ENCODE results near the gene TNRC18. TPM values are rescaled to one million over a fixed set of nuclear protein-coding genes. Genes with fewer than 3 reads are reported as not detected.
A peak's percentile ranks its signal among the peaks of the same experiment; 100 is the strongest.

The TNRC18 gene
- total and polyA plus RNA-seq, 9 of the 15 experiments (the other 6 are each of a cell fraction or from before 2014, with no cell fraction given) = 0.03 to 43.2 (median 18.0) TPM

DNA sequence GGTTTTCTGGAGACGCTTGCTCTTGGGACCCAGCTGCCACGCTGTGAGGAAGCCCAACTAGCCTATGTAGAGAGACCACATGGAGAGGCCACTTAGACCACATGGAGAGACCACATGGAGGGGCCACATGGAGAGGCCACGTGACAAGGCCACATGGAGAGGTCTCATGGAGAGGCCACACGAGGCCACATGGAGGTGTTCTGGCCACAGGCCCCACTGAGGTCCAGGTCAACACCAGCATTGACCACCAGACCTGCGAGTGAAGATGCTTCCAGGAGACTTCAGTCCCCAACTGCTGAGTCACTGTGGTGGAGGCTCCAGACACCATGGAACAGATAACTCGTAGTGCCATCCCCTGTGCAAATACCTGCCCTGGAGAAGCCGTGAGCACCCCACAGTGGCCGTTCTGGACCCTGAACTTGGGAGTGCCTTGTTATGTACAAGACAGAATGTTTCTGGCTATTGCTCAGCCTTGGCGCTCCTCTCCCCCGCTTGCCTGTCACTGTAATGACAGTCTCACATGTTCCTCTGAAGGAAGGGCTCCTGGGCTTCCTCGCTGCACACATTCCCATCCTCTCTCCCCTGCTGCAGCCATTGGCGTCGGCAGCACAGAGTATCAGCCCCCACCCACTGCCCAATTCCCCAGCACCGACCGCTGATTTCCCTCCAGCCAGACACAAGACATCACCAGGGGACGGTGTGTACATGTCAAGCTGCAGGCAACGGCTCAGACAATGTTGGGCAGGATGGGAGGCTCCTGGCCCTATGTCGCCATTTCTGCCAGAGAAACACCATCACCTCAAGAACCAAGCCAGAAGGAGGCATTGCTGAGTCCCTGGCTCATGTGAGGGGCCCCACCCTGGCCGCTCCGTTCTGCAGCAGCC, 49.0 kb upstream of the TNRC18 start (continued):
- TF ChIP-seq, protein P1, sequence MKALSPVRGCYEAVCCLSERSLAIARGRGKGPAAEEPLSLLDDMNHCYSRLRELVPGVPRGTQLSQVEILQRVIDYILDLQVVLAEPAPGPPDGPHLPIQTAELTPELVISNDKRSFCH (CRISPR knock-in tag; IDR thresholded peaks at IDR 0.05) = no peak
- TF ChIP-seq, protein P1 (tag; IDR thresholded peaks at IDR 0.05) = peak; percentile 45; the same call in 1 of the 2 replicates
- TF ChIP-seq, protein P2, sequence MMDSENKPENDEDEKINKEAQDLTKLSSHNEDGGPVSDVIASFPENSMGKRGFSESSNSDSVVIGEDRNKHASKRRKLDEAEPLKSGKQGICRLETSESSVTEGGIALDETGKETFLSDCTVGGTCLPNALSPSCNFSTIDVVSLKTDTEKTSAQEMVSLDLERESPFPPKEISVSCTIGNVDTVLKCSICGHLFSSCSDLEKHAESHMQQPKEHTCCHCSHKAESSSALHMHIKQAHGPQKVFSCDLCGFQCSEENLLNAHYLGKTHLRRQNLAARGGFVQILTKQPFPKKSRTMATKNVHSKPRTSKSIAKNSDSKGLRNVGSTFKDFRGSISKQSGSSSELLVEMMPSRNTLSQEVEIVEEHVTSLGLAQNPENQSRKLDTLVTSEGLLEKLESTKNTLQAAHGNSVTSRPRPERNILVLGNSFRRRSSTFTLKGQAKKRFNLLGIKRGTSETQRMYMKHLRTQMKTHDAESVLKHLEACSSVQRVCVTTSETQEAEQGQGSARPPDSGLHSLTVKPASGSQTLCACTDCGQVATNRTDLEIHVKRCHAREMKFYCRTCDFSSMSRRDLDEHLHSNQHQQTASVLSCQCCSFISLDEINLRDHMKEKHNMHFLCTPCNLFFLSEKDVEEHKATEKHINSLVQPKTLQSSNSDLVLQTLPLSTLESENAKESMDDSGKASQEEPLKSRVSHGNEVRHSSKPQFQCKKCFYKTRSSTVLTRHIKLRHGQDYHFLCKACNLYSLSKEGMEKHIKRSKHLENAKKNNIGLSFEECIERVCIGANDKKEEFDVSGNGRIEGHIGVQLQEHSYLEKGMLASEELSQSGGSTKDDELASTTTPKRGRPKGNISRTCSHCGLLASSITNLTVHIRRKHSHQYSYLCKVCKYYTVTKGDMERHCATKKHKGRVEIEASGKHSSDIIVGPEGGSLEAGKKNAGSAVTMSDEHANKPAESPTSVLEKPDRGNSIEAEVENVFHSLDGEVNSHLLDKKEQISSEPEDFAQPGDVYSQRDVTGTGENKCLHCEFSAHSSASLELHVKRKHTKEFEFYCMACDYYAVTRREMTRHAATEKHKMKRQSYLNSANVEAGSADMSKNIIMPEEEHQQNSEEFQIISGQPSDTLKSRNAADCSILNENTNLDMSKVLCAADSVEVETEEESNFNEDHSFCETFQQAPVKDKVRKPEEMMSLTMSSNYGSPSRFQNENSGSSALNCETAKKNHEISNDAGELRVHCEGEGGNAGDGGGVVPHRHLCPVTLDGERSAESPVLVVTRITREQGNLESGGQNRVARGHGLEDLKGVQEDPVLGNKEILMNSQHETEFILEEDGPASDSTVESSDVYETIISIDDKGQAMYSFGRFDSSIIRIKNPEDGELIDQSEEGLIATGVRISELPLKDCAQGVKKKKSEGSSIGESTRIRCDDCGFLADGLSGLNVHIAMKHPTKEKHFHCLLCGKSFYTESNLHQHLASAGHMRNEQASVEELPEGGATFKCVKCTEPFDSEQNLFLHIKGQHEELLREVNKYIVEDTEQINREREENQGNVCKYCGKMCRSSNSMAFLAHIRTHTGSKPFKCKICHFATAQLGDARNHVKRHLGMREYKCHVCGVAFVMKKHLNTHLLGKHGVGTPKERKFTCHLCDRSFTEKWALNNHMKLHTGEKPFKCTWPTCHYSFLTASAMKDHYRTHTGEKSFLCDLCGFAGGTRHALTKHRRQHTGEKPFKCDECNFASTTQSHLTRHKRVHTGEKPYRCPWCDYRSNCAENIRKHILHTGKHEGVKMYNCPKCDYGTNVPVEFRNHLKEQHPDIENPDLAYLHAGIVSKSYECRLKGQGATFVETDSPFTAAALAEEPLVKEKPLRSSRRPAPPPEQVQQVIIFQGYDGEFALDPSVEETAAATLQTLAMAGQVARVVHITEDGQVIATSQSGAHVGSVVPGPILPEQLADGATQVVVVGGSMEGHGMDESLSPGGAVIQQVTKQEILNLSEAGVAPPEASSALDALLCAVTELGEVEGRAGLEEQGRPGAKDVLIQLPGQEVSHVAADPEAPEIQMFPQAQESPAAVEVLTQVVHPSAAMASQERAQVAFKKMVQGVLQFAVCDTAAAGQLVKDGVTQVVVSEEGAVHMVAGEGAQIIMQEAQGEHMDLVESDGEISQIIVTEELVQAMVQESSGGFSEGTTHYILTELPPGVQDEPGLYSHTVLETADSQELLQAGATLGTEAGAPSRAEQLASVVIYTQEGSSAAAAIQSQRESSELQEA (IDR thresholded peaks at IDR 0.05; ENCODE audit: low read depth) = no peak
- TF ChIP-seq ZNF77 (CRISPR knock-in tag; IDR thresholded peaks at IDR 0.05) = no peak
- no peak for TF ChIP-seq ETV6 (IDR thresholded peaks at IDR 0.05; ENCODE audit: borderline replicate concordance in 1 of 2, low read depth in 2 of 2, low read length in 1 of 2)
- TF ChIP-seq ETV6 (CRISPR knock-in tag; IDR thresholded peaks at IDR 0.05; ENCODE audit: borderline replicate concordance) = peak; percentile 53; the same call in 1 of the 2 replicates
- TF ChIP-seq CBFA2T3 (IDR thresholded peaks at IDR 0.05) = peak; percentile 52
- no peak for TF ChIP-seq PRPF4 (IDR thresholded peaks at IDR 0.05; ENCODE audit: insufficient read depth, low read depth, low read length, poor library complexity, severe bottlenecking)
- TF ChIP-seq MAZ (CRISPR knock-in tag; conservative IDR thresholded peaks at IDR 0.05 in 1 of 2, IDR thresholded peaks at IDR 0.05 in 1 of 2) = 0 out of 4 replicates have a peak, but pooled peaks of 1 of the 2 experiments have one; percentile 38
- TF ChIP-seq, protein P3, sequence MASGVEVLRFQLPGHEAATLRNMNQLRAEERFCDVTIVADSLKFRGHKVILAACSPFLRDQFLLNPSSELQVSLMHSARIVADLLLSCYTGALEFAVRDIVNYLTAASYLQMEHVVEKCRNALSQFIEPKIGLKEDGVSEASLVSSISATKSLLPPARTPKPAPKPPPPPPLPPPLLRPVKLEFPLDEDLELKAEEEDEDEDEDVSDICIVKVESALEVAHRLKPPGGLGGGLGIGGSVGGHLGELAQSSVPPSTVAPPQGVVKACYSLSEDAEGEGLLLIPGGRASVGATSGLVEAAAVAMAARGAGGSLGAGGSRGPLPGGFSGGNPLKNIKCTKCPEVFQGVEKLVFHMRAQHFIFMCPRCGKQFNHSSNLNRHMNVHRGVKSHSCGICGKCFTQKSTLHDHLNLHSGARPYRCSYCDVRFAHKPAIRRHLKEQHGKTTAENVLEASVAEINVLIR (CRISPR knock-in tag; IDR thresholded peaks at IDR 0.05) = no peak
- peak; percentile 34; the same call in 1 of the 2 replicates for TF ChIP-seq SMC3 (conservative IDR thresholded peaks at IDR 0.05; ENCODE audit: insufficient read depth, low read depth, low read length)
- TF ChIP-seq, protein P4, sequence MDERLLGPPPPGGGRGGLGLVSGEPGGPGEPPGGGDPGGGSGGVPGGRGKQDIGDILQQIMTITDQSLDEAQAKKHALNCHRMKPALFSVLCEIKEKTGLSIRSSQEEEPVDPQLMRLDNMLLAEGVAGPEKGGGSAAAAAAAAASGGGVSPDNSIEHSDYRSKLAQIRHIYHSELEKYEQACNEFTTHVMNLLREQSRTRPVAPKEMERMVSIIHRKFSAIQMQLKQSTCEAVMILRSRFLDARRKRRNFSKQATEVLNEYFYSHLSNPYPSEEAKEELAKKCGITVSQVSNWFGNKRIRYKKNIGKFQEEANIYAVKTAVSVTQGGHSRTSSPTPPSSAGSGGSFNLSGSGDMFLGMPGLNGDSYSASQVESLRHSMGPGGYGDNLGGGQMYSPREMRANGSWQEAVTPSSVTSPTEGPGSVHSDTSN (CRISPR knock-in tag; IDR thresholded peaks at IDR 0.05; ENCODE audit: low read depth) = no peak
- TF ChIP-seq, protein P4 (tag; conservative IDR thresholded peaks at IDR 0.05; ENCODE audit: low read depth) = no peak
